Neutrophil (primary cell): Measurements from ENCODE around the gene RMND1.
A peak's percentile ranks its signal among the peaks of the same experiment; 100 is the strongest.
"Not testable (repeated sequence)": the region's sequence is repeated elsewhere in the genome, so short reads cannot be mapped to it uniquely, and the experiment has no call there.

ENCODE experiments used
- H3K27ac ChIP-seq: fragments of 200-600 bp; sonication (generic); 2 replicates; pipeline ENCODE4 v1.5.1; 2016; ENCODE audit warnings: mild to moderate bottlenecking, moderate library complexity
- H3K27me3 ChIP-seq: fragments of 200-600 bp; sonication (generic); 2 replicates; pipeline ENCODE4 v1.6.0; 2016; ENCODE audit warnings: mild to moderate bottlenecking
- H3K36me3 ChIP-seq: fragments of 200-600 bp; sonication (generic); 2 replicates; pipeline ENCODE4 v1.5.1; 2017
- H3K4me1 ChIP-seq, 2 experiments: fragments of 200-600 bp in 1 of 2; sonication (generic) in 1 of 2; 1 replicate in 1 of 2; 2 replicates in 1 of 2; pipeline versions ENCODE4 v1.5.1 to v1.6.1; 2013 to 2016; ENCODE audit warnings: low read depth in 1 of 2, low read length in 1 of 2, mild to moderate bottlenecking in 1 of 2, moderate library complexity in 1 of 2; ENCODE audit not compliant: control insufficient read depth in 1 of 2, insufficient read depth in 1 of 2
- H3K4me3 ChIP-seq, 2 experiments: fragments of 200-600 bp in 1 of 2; sonication (generic) in 1 of 2; 1 replicate in 1 of 2; 2 replicates in 1 of 2; pipeline ENCODE4 v1.5.1; 2013 to 2016; ENCODE audit warnings: low read depth in 1 of 2, low read length in 1 of 2, mild to moderate bottlenecking in 1 of 2, moderate library complexity in 1 of 2
- H3K9me3 ChIP-seq: fragments of 200-600 bp; sonication (generic); 2 replicates; pipeline ENCODE4 v1.5.1; 2016
- CTCF ChIP-seq: fragments of 200-600 bp; sonication (generic); IDR thresholded peaks from 2 replicates; pipeline ENCODE4 v1.5.1; 2016; ENCODE audit warnings: antibody characterized with exemption

Gene RMND1

GRCh38 chr6:151388997-151389617 is 62.8 kb downstream of the RMND1 start:
- H3K9me3 ChIP-seq, result no peaks in the 10 kb centered on the region
- no peaks in the 10 kb centered on the region for H3K36me3 ChIP-seq
- peak overlapping the region; percentile 99 for H3K27ac ChIP-seq
- no peak for TF ChIP-seq CTCF
- no peaks in the 10 kb centered on the region for H3K27me3 ChIP-seq
- H3K4me3 ChIP-seq, result peak overlapping the region; percentile 74 to 90
- H3K4me1 ChIP-seq, result peaks cover 36 to 41% of the 10 kb centered on the region in 2 experiments

- TF ChIP-seq CTCF, result no peak
- no peaks in the 10 kb centered on the region for H3K36me3 ChIP-seq
- H3K27me3 ChIP-seq, result no peaks in the 10 kb centered on the region
- no peaks in the 10 kb centered on the region for H3K9me3 ChIP-seq
- H3K4me3 ChIP-seq, result no peak overlapping the region
- peaks cover 33 to 37% of the 10 kb centered on the region in 2 experiments for H3K4me1 ChIP-seq
- peak overlapping the region; percentile 99 for H3K27ac ChIP-seq
Measured at GRCh38 chr6:151388236-151388635, 63.7 kb downstream of the RMND1 start.

- Histone ChIP-seq H3K27me3 (no peaks in the 10 kb centered on the region), H3K4me3 (no peak overlapping the region), H3K9me3 (no peaks in the 10 kb centered on the region), H3K36me3 (no peaks in the 10 kb centered on the region), H3K4me1 (peaks cover 24 to 29% of the 10 kb centered on the region in 2 experiments), H3K27ac (no peak overlapping the region)
- no peak for TF ChIP-seq CTCF
Measured at GRCh38 chr6:151387175-151387970, 64.6 kb downstream of the RMND1 start.

- no peak for TF ChIP-seq CTCF
- no peak overlapping the region for H3K4me3 ChIP-seq
- no peak overlapping the region for H3K27ac ChIP-seq
Measured at GRCh38 chr6:151385177-151385576, 66.7 kb downstream of the RMND1 start.

GRCh38 chr6:151384151-151384550 is 67.8 kb downstream of the RMND1 start:
- H3K4me1 ChIP-seq, result peaks cover 13 to 20% of the 10 kb centered on the region in 2 experiments
- TF ChIP-seq CTCF, result no peak
- no peaks in the 10 kb centered on the region for H3K36me3 ChIP-seq
- H3K9me3 ChIP-seq, result no peaks in the 10 kb centered on the region
- no peaks in the 10 kb centered on the region for H3K27me3 ChIP-seq
- no peak overlapping the region for H3K27ac ChIP-seq
- H3K4me3 ChIP-seq, result no peak overlapping the region

More at GRCh38 chr6:151385177-151385576, 66.7 kb downstream of the RMND1 start:
- Histone ChIP-seq H3K4me1 (peaks cover 21 to 22% of the 10 kb centered on the region in 2 experiments), H3K9me3 (no peaks in the 10 kb centered on the region), H3K36me3 (no peaks in the 10 kb centered on the region), H3K27me3 (no peaks in the 10 kb centered on the region)

GRCh38 chr6:151382631-151383030 is 69.3 kb downstream of the RMND1 start:
- not testable (repeated sequence) for H3K27ac ChIP-seq, H3K4me3 ChIP-seq, H3K36me3 ChIP-seq, H3K27me3 ChIP-seq, H3K9me3 ChIP-seq, H3K4me1 ChIP-seq
